Prostate gland (tissue), 2 donors: ENCODE data around the gene PLSCR3.

Experiments used
- POLR2AphosphoS5 ChIP-seq: sonication (generic); formaldehyde crosslinking; IDR thresholded peaks from one replicate; pipeline ENCODE4 v1.6.1; 2017; ENCODE audit warnings: antibody characterized with exemption
- TF ChIP-seq, protein P1 (sequence below), 4 experiments: fragments of 200-600 bp in 2 of 4; fragments of 450-650 bp in 2 of 4; sonication (generic) in 2 of 4; IDR thresholded peaks; 1 replicate in 3 of 4; 2 replicates in 1 of 4; pipeline ENCODE4 v1.5.1; 2016 to 2019; ENCODE audit warnings: antibody characterized with exemption in 4 of 4, mild to moderate bottlenecking in 2 of 4, moderate library complexity in 2 of 4

DNA sequence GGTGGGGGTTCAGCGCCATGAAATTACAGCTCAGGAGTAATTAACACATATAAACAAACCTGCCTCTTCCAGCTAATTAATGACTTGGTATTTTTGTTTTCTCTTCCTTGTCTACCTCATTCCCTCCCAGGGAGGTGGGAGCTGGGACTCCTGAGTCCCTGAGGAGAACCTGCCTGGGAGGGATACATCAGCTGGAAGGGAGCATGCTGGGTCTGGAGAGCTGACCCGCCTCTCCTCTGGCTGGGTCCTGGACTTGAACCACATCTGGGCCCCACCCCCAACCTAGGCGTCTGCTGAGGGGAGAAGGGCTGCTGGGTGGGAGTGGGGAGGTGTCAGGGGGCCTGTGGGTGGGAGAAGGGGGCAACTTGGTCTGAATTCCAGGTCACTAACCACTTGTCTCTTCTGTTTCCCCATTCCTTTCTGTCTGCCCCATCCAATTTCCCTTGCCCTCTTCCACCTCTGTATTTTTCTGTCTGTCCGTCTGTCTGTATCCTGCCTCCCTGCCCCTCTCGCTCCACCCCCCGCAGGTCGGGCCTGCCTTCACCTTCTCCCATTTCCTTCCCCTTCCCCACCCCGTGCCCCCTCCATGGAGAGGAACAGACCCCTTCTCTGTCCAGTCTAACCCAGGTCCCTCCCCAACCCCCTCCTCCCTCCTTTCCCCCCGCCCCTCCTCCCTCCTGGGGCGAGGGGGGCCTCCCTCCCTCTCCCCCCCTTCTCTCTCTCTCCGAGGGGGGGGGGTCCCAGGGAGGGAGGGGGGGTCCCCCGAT, 13.3 kb upstream of the PLSCR3 start, which contains the start of gene NLGN2:
- TF ChIP-seq, protein P1, sequence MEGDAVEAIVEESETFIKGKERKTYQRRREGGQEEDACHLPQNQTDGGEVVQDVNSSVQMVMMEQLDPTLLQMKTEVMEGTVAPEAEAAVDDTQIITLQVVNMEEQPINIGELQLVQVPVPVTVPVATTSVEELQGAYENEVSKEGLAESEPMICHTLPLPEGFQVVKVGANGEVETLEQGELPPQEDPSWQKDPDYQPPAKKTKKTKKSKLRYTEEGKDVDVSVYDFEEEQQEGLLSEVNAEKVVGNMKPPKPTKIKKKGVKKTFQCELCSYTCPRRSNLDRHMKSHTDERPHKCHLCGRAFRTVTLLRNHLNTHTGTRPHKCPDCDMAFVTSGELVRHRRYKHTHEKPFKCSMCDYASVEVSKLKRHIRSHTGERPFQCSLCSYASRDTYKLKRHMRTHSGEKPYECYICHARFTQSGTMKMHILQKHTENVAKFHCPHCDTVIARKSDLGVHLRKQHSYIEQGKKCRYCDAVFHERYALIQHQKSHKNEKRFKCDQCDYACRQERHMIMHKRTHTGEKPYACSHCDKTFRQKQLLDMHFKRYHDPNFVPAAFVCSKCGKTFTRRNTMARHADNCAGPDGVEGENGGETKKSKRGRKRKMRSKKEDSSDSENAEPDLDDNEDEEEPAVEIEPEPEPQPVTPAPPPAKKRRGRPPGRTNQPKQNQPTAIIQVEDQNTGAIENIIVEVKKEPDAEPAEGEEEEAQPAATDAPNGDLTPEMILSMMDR (IDR thresholded peaks at IDR 0.05) = no peak
- TF ChIP-seq POLR2AphosphoS5 = no peak
